Measurements from ENCODE around the gene PRAC2.

DNA sequence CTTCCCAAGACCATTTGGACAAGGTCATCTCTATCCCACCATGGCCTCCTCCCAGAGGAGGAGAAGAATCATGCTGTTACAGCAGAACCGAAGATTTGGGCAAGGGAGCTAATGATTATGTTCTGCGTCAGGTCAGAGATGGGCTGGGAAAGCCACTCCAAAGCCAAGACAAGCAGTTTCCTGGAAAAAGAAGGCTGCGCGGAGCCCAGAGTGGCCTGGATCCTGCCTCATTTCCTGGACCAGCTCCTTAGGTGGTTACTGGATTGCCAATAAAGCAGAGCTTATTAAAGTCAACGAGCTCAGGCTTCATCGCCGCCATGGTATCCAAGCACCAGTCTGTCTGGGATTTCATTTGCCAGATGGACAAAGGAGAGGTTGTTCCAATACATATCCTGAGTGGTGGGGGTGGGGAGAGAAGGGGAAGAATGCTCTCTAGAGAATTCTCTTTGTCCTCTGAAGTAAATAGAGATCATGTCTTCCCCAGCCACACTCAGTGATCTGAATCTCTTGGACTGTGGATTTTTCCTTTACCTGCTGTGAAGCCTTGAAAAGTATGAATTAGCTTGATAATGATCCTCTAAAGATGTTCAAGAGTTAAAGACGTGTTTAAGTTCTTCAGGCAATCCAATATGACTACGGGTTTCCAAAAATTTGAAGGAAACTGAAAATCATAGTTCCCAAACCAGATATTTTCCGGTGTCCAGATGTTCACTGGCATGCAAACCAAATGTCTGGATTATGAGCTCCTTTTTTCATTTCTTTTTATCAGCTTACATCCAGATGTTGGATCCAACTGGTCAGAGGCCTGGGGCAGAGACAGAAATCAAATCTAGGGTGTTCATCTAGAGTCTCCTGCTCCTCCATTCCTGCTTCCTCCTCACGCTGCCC is 18.4 kb upstream of the PRAC2 start:
- TF ChIP-seq SIN3A (IDR thresholded peaks at IDR 0.05; ENCODE audit: borderline replicate concordance, insufficient read depth, low read depth, low read length), result no peak
- TF ChIP-seq, protein P1, sequence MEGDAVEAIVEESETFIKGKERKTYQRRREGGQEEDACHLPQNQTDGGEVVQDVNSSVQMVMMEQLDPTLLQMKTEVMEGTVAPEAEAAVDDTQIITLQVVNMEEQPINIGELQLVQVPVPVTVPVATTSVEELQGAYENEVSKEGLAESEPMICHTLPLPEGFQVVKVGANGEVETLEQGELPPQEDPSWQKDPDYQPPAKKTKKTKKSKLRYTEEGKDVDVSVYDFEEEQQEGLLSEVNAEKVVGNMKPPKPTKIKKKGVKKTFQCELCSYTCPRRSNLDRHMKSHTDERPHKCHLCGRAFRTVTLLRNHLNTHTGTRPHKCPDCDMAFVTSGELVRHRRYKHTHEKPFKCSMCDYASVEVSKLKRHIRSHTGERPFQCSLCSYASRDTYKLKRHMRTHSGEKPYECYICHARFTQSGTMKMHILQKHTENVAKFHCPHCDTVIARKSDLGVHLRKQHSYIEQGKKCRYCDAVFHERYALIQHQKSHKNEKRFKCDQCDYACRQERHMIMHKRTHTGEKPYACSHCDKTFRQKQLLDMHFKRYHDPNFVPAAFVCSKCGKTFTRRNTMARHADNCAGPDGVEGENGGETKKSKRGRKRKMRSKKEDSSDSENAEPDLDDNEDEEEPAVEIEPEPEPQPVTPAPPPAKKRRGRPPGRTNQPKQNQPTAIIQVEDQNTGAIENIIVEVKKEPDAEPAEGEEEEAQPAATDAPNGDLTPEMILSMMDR (IDR thresholded peaks at IDR 0.05), result no peak
